GM13977 (cell line): Measurements from ENCODE around the gene SERPINF2.
"Not testable (repeated sequence)": the region's sequence is repeated elsewhere in the genome, so short reads cannot be mapped to it uniquely, and the experiment has no call there.

Experiments
- DNase-seq: peaks from one replicate; pipeline ENCODE4 v3.0.0; 2012; ENCODE audit warnings: low spot score
- in situ Hi-C: fragments of 300-500 bp; cut with MboI; formaldehyde crosslinking; loops from one replicate; pipeline ENCODE4 v1.12.0; 2022; ENCODE audit warnings: low sequenced_read_pairs, low pct_unique_long_range_greater_than_20kb, mixed read lengths, inconsistent platforms; ENCODE audit not compliant: unreplicated experiment
- TF ChIP-seq, protein P1 (sequence below): IDR thresholded peaks from 2 replicates; pipeline ENCODE4 v1.5.1; 2012; ENCODE audit warnings: mild to moderate bottlenecking, control low read depth; ENCODE audit not compliant: insufficient read depth; ENCODE audit errors: extremely low read depth, missing control alignments

SERPINF2 gene

DNA sequence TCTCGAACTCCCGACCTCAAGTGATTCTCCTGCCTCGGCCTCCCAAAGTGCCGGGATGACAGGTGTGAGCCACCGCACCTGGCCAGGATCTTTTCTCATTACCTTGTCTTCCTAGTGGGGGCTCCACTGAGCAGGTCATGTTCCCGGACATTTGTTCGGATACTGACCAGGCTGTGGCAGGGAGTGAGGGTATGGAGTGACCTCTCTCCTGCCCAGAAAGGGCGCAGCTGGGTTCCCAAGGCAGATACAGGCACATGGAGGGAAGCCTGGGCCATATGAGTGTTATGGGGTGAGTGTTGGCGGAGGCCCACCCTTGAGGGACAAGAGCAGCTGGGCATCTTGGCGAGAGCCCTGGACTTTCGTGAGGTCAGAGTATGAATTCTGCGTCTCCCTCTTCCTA is 24.7 kb downstream of the SERPINF2 start:
- TF ChIP-seq, protein P1, sequence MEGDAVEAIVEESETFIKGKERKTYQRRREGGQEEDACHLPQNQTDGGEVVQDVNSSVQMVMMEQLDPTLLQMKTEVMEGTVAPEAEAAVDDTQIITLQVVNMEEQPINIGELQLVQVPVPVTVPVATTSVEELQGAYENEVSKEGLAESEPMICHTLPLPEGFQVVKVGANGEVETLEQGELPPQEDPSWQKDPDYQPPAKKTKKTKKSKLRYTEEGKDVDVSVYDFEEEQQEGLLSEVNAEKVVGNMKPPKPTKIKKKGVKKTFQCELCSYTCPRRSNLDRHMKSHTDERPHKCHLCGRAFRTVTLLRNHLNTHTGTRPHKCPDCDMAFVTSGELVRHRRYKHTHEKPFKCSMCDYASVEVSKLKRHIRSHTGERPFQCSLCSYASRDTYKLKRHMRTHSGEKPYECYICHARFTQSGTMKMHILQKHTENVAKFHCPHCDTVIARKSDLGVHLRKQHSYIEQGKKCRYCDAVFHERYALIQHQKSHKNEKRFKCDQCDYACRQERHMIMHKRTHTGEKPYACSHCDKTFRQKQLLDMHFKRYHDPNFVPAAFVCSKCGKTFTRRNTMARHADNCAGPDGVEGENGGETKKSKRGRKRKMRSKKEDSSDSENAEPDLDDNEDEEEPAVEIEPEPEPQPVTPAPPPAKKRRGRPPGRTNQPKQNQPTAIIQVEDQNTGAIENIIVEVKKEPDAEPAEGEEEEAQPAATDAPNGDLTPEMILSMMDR, result peak; percentile 10
- in situ Hi-C loops, result no loop called here
- no peak for DNase-seq

DNA sequence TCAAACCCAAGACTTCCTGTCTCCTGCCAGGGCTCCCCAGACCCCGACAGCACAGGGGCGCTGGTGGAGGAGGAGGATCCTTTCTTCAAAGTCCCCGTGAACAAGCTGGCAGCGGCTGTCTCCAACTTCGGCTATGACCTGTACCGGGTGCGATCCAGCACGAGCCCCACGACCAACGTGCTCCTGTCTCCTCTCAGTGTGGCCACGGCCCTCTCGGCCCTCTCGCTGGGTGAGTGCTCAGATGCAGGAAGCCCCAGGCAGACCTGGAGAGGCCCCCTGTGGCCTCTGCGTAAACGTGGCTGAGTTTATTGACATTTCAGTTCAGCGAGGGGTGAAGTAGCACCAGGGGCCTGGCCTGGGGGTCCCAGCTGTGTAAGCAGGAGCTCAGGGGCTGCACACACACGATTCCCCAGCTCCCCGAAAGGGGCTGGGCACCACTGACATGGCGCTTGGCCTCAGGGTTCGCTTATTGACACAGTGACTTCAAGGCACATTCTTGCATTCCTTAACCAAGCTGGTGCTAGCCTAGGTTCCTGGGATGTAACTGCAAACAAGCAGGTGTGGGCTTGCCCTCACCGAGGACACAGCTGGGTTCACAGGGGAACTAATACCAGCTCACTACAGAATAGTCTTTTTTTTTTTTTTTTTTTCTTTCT is 27.3 kb downstream of the SERPINF2 start:
- no peak for DNase-seq
- TF ChIP-seq, protein P1, result no peak
- in situ Hi-C loops, result no loop called here

DNA sequence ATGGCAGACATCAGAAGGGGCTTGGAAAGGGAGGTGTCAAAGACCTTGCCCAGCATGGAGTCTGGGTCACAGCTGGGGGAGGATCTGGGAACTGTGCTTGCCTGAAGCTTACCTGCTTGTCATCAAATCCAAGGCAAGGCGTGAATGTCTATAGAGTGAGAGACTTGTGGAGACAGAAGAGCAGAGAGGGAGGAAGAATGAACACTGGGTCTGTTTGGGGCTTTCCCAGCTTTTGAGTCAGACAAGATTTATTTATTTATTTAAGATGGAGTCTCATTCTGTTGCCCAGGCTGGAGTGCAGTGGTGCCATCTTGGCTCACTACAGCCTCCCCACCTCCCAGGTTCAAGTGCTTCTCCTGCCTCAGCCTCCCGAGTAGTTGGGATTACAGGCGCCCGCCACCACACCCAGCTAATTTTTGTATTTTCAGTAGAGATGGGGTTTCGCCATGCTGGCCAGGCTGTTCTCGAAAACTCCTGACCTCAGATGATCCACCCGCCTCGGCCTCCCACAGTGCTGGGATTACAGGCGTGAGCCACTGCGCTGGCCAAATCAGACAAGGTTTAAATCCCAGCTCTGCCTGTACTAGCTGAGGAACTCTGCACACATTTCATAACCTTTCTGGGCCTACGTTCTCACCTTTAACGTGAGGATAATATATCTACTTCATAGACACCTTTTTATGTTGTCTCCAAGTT is 30.5 kb downstream of the SERPINF2 start:
- DNase-seq, in situ Hi-C loops: not testable (repeated sequence)

DNA sequence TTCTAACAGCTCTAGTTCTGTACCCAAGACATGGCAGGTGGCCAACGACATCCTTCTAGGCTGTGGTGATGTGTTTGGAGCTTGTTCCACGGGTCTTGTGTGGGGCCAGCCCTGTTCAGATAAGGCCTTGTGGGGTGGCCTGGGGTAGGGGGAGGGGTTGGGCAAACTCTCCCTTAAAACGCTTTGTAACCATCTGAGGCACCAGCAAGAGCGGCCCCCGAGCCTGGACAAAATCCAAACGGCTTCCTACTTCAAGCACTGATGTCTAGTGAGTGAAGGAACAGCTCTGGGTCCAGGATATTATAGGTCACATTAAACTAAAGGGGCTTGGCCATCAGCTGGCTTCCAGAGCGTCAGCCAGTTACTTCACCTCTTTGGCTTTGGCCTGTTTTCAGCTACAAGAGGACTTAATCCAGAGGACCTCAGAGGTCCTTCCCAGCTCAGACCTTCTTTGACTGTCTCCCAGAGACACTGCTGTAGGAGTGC is 31.1 kb downstream of the SERPINF2 start:
- in situ Hi-C loops, result no loop called here

DNA sequence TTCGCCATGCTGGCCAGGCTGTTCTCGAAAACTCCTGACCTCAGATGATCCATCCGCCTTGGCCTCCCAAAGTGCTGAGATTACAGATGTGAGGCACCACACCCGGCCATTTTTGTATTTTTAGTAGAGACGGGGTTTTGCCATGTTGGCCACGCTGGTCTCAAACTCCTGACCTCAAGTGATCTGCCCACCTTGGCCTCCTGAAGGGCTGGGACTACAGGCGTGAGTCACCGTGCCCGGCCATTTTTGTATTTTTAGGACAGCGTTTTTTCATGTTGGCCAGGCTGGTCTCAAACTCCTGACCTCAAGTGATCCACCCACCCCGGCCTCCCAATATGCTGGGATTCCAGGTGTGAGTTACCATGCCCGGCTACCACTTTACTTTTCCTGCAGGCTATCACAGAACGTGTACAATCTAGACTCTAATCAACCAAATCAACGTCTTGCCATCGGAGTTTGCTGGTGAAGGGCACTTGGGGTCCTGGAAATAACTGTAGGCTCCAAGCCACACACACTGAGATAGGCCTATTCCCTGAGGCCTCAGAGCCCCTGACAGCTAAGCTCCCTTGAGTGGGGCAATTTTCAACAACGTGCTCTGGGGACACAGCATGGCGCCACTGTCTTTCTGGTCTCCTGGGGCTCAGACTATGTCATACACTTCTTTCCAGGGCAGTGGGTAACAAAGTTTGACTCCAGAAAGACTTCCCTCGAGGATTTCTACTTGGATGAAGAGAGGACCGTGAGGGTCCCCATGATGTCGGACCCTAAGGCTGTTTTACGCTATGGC is 31.9 kb downstream of the SERPINF2 start:
- no peak for DNase-seq
- in situ Hi-C loops, result no loop called here

More for the DNA sequence above, 31.1 kb downstream of the SERPINF2 start:
- no peak for DNase-seq
- TF ChIP-seq, protein P1, result no peak

DNA sequence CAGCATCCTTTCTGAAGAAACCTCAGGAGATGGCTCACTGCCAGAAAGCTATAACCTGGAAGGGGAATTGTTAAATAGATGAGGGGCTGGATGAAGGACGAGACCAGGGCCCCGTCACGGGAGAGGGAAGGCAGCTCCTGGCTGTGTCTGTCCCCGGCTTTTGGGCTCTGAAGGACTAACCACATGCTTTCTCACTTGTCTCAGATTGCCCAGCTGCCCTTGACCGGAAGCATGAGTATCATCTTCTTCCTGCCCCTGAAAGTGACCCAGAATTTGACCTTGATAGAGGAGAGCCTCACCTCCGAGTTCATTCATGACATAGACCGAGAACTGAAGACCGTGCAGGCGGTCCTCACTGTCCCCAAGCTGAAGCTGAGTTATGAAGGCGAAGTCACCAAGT is 33.7 kb downstream of the SERPINF2 start:
- DNase-seq, result no peak
- TF ChIP-seq, protein P1, result no peak
- in situ Hi-C loops, result no loop called here

More for the DNA sequence above, 31.9 kb downstream of the SERPINF2 start:
- TF ChIP-seq, protein P1, result no peak
